ENCODE measurements around the gene TSBP1. TPM values are rescaled to one million over a fixed set of nuclear protein-coding genes. Genes with fewer than 3 reads are reported as not detected.
"Not testable (repeated sequence)": the region's sequence is repeated elsewhere in the genome, so short reads cannot be mapped to it uniquely, and the experiment has no call there.

The TSBP1 gene
- total RNA-seq, 1 donor from 2014 or later, result not detected

GRCh38 chr6:32375739-32376529, 4.2 kb upstream of the TSBP1 start:
- no peak for DNase-seq

GRCh38 chr6:32371229-32371628, 474 bp downstream of the TSBP1 start:
- DNase-seq, result no peak

- DNase-seq, result no peak
These were observed 1.2 kb downstream of the TSBP1 start for GRCh38 chr6:32370505-32370904.

- no peak for DNase-seq
These were observed 2.0 kb downstream of the TSBP1 start for GRCh38 chr6:32369660-32370059.

- DNase-seq, result no peak
These were observed 4.1 kb downstream of the TSBP1 start for GRCh38 chr6:32367644-32368043.

GRCh38 chr6:32359225-32359624, 12.5 kb downstream of the TSBP1 start:
- DNase-seq, result not testable (repeated sequence)

- not testable (repeated sequence) for DNase-seq
These were observed 13.2 kb downstream of the TSBP1 start for GRCh38 chr6:32358548-32358947.

GRCh38 chr6:32355018-32355417, 16.7 kb downstream of the TSBP1 start:
- no peak for DNase-seq

- DNase-seq, result no peak
These were observed 18.4 kb downstream of the TSBP1 start for GRCh38 chr6:32353348-32353747.

GRCh38 chr6:32340242-32340641, 31.5 kb downstream of the TSBP1 start:
- no peak for DNase-seq

- DNase-seq, result no peak
These were observed 34.4 kb downstream of the TSBP1 start for GRCh38 chr6:32337186-32337805.

- DNase-seq, result no peak
These were observed 39.3 kb downstream of the TSBP1 start for GRCh38 chr6:32332433-32332832.

- DNase-seq, result no peak
These were observed 42.6 kb downstream of the TSBP1 start for GRCh38 chr6:32329141-32329540.

- no peak for DNase-seq
These were observed 44.6 kb downstream of the TSBP1 start for GRCh38 chr6:32327103-32327502.

GRCh38 chr6:32318501-32318900, 53.2 kb downstream of the TSBP1 start:
- no peak for DNase-seq

- DNase-seq, result no peak
These were observed 54.2 kb downstream of the TSBP1 start for GRCh38 chr6:32317541-32317940.

GRCh38 chr6:32313964-32314363, 57.7 kb downstream of the TSBP1 start:
- DNase-seq, result no peak

GRCh38 chr6:32298632-32299336, 72.9 kb downstream of the TSBP1 start:
- DNase-seq, result no peak

- DNase-seq, result not testable (repeated sequence)
These were observed 76.7 kb downstream of the TSBP1 start for GRCh38 chr6:32294980-32295379.

- no peak for DNase-seq
These were observed 77.1 kb downstream of the TSBP1 start for GRCh38 chr6:32294566-32294965.

- no peak for DNase-seq
These were observed 78.0 kb downstream of the TSBP1 start for GRCh38 chr6:32293695-32294094.

- DNase-seq, result no peak
These were observed 80.2 kb downstream of the TSBP1 start for GRCh38 chr6:32291543-32291942.

GRCh38 chr6:32290886-32291450, 80.7 kb downstream of the TSBP1 start:
- no peak for DNase-seq

Measured in occipital lobe (tissue), 2 donors.